Measurements from ENCODE around the gene PSMD9.

The PSMD9 gene

GRCh38 chr12:121893961-121894460, 5.4 kb downstream of the PSMD9 start:
- peak; percentile 68 for ATAC-seq
- no peak for TF ChIP-seq ZNF8 (CRISPR knock-in tag; IDR thresholded peaks at IDR 0.05)
- no peak for TF ChIP-seq CREB5 (CRISPR knock-in tag; IDR thresholded peaks at IDR 0.05; ENCODE audit: low read depth)
- TF ChIP-seq ZNF70 (CRISPR knock-in tag; IDR thresholded peaks at IDR 0.05) = no peak
- TF ChIP-seq CSDC2 (CRISPR knock-in tag; IDR thresholded peaks at IDR 0.05) = no peak
- no peak for TF ChIP-seq ESRRG (CRISPR knock-in tag; IDR thresholded peaks at IDR 0.05)
- TF ChIP-seq GLIS3 (CRISPR knock-in tag; IDR thresholded peaks at IDR 0.05) = no peak

DNA sequence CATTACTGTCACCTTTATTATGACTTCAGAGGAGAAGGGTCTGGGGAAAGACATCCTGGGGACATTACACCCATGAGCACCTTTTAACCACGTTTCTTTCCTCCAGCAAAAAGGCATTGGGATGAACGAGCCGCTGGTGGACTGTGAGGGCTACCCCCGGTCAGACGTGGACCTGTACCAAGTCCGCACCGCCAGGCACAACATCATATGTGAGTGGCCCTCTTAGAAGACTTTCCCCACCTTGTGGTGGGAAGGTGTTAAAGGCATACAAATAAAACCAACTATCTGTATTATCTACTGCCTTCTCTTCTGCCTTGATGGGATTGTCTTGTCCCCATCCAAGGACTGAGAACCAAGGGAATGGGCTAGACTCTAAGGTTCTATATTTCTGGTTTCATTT, 6.0 kb downstream of the PSMD9 start:
- no peak for TF ChIP-seq OSR1 (CRISPR knock-in tag; IDR thresholded peaks at IDR 0.05)
- ATAC-seq = peak; percentile 68

DNA sequence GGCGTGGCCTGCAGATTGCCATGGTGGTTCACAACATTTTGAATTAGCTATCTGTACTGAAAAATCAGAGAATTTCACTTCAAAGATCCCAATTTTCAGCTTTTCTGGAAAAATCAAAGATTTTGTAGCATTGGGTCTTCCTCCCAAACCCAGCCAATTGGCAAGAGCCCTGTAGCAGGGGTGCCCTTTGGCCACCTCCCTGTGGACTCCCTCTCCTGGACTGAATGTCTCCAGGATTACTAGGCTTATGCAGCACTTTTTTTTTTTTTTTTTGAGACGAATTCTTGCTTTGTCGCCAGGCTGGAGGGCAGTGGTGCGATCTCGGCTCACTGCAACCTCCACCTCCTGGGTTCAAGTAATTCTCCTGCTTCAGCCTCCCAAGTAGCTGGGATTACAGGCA, 9.7 kb downstream of the PSMD9 start:
- no peak for ATAC-seq

GRCh38 chr12:121899590-121899989, 11.0 kb downstream of the PSMD9 start:
- no peak for TF ChIP-seq CSDC2 (CRISPR knock-in tag; IDR thresholded peaks at IDR 0.05)
- TF ChIP-seq SNAI2 (CRISPR knock-in tag; IDR thresholded peaks at IDR 0.05) = no peak
- TF ChIP-seq PPARA (CRISPR knock-in tag; IDR thresholded peaks at IDR 0.05; ENCODE audit: borderline replicate concordance) = no peak
- TF ChIP-seq, protein P1, sequence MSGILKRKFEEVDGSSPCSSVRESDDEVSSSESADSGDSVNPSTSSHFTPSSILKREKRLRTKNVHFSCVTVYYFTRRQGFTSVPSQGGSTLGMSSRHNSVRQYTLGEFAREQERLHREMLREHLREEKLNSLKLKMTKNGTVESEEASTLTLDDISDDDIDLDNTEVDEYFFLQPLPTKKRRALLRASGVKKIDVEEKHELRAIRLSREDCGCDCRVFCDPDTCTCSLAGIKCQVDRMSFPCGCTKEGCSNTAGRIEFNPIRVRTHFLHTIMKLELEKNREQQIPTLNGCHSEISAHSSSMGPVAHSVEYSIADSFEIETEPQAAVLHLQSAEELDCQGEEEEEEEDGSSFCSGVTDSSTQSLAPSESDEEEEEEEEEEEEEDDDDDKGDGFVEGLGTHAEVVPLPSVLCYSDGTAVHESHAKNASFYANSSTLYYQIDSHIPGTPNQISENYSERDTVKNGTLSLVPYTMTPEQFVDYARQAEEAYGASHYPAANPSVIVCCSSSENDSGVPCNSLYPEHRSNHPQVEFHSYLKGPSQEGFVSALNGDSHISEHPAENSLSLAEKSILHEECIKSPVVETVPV (CRISPR knock-in tag; IDR thresholded peaks at IDR 0.05) = no peak
- TF ChIP-seq TCF4 (CRISPR knock-in tag; IDR thresholded peaks at IDR 0.05; ENCODE audit: borderline replicate concordance) = no peak
- no peak for TF ChIP-seq ZFP3 (CRISPR knock-in tag; IDR thresholded peaks at IDR 0.05)
- no peak for TF ChIP-seq ARNTL (CRISPR knock-in tag; IDR thresholded peaks at IDR 0.05; ENCODE audit: borderline replicate concordance, low read depth)
- TF ChIP-seq, protein P2, sequence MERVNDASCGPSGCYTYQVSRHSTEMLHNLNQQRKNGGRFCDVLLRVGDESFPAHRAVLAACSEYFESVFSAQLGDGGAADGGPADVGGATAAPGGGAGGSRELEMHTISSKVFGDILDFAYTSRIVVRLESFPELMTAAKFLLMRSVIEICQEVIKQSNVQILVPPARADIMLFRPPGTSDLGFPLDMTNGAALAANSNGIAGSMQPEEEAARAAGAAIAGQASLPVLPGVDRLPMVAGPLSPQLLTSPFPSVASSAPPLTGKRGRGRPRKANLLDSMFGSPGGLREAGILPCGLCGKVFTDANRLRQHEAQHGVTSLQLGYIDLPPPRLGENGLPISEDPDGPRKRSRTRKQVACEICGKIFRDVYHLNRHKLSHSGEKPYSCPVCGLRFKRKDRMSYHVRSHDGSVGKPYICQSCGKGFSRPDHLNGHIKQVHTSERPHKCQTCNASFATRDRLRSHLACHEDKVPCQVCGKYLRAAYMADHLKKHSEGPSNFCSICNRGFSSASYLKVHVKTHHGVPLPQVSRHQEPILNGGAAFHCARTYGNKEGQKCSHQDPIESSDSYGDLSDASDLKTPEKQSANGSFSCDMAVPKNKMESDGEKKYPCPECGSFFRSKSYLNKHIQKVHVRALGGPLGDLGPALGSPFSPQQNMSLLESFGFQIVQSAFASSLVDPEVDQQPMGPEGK (CRISPR knock-in tag; IDR thresholded peaks at IDR 0.05; ENCODE audit: borderline replicate concordance) = no peak
- TF ChIP-seq RARB (CRISPR knock-in tag; IDR thresholded peaks at IDR 0.05) = no peak
- no peak for TF ChIP-seq ZNF565 (CRISPR knock-in tag; conservative IDR thresholded peaks at IDR 0.05; ENCODE audit: low read depth)
- TF ChIP-seq ZC3H10 (CRISPR knock-in tag; IDR thresholded peaks at IDR 0.05) = no peak
- no peak for TF ChIP-seq BACH2 (CRISPR knock-in tag; IDR thresholded peaks at IDR 0.05; ENCODE audit: borderline replicate concordance)
- no peak for TF ChIP-seq ZNF8 (CRISPR knock-in tag; IDR thresholded peaks at IDR 0.05)
- no peak for ATAC-seq

More for the DNA sequence above, 9.7 kb downstream of the PSMD9 start:
- TF ChIP-seq ZC3H10 (CRISPR knock-in tag; IDR thresholded peaks at IDR 0.05) (no peak), PPARA (CRISPR knock-in tag; IDR thresholded peaks at IDR 0.05; ENCODE audit: borderline replicate concordance) (no peak), ZNF8 (CRISPR knock-in tag; IDR thresholded peaks at IDR 0.05) (no peak), ISL1 (CRISPR knock-in tag; IDR thresholded peaks at IDR 0.05) (no peak), BACH2 (CRISPR knock-in tag; IDR thresholded peaks at IDR 0.05; ENCODE audit: borderline replicate concordance) (no peak), ARNTL (CRISPR knock-in tag; IDR thresholded peaks at IDR 0.05; ENCODE audit: borderline replicate concordance, low read depth) (no peak), ESRRG (CRISPR knock-in tag; IDR thresholded peaks at IDR 0.05) (no peak), RARB (CRISPR knock-in tag; IDR thresholded peaks at IDR 0.05) (no peak), OSR1 (CRISPR knock-in tag; IDR thresholded peaks at IDR 0.05) (no peak), TCF4 (CRISPR knock-in tag; IDR thresholded peaks at IDR 0.05; ENCODE audit: borderline replicate concordance) (no peak), GLIS3 (CRISPR knock-in tag; IDR thresholded peaks at IDR 0.05) (no peak)
- TF ChIP-seq, protein P1 (CRISPR knock-in tag; IDR thresholded peaks at IDR 0.05) = no peak
- TF ChIP-seq, protein P2 (CRISPR knock-in tag; IDR thresholded peaks at IDR 0.05; ENCODE audit: borderline replicate concordance) = no peak
